Adrenal gland (tissue), 12 donors: ENCODE measurements around the gene FAT2. TPM values are rescaled to one million over a fixed set of nuclear protein-coding genes. Genes with fewer than 3 reads are reported as not detected.
"Not testable (repeated sequence)": the region's sequence is repeated elsewhere in the genome, so short reads cannot be mapped to it uniquely, and the experiment has no call there.

Source experiments
- DNase-seq, 7 donors: peaks; one replicate each; pipeline ENCODE4 v3.0.0-alpha.2; 2019 to 2020
- H3K27ac ChIP-seq, 5 donors: fragments of 200-600 bp; sonication (generic) in 4 of 5; 1 replicate in 3 of 5; 2 replicates in 2 of 5; pipeline versions ENCODE4 v1.5.1 to v1.8.0; 2016 to 2020; ENCODE audit warnings: mild to moderate bottlenecking in 1 of 5
- H3K27me3 ChIP-seq: fragments of 200-600 bp; 2 replicates; pipeline ENCODE4 v1.8.0; 2021
- H3K36me3 ChIP-seq, 2 donors: fragments of 200-600 bp; replicated peaks in 1 of 2; 1 replicate in 1 of 2; 2 replicates in 1 of 2; pipeline versions ENCODE4 v1.5.1 to v1.8.0; 2018 to 2022
- H3K4me1 ChIP-seq, 2 donors: fragments of 200-600 bp; replicated peaks in 1 of 2; 1 replicate in 1 of 2; 2 replicates in 1 of 2; pipeline versions ENCODE4 v1.5.1 to v1.8.0; 2018 to 2021
- H3K4me3 ChIP-seq, 4 donors: fragments of 200-600 bp; sonication (generic) in 3 of 4; one replicate each; pipeline ENCODE4 v1.5.1; 2016 to 2018
- H3K9me3 ChIP-seq, 3 donors: fragments of 200-600 bp; sonication (generic) in 1 of 3; replicated peaks in 1 of 3; 1 replicate in 2 of 3; 2 replicates in 1 of 3; pipeline versions ENCODE4 v1.5.1 to v1.8.0; 2016 to 2021
- POLR2A ChIP-seq, 2 donors: fragments of 450-650 bp; IDR thresholded peaks; one replicate each; pipeline ENCODE4 v1.6.1; 2017; ENCODE audit warnings: antibody characterized with exemption in 2 of 2, mild to moderate bottlenecking in 2 of 2, moderate library complexity in 1 of 2
- WGBS, 4 donors: extraction: QIAGEN DNeasy Blood & Tissue Kit in 2 of 4; methylation state at CpG; one replicate each; pipeline versions ENCODE4 v1.1.5 to v1.1.7; 2013 to 2017; 5-methylcytosine and 5-hydroxymethylcytosine counted together
- intact Hi-C, 2 donors: fragments of 100-400 bp; cut with DNase I; formaldehyde crosslinking; loops; one replicate each; pipeline versions ENCODE4 v1.14.1 to v1.15.0; 2022 to 2023
- polyA plus RNA-seq, 3 donors: library from polyadenylated mRNA; stranded (reverse); fragments of 200-250 nt in 2 of 3; fragments of 350-450 nt in 1 of 3; fragmentation: Illumina TruSeq in 1 of 3; extraction: RNeasy Lipid Tissue Mini Kit (QIAGEN cat#74804) in 1 of 3; gene quantifications; one replicate each; pipeline ENCODE4 v1.2.3, GENCODE V29; 2013 to 2014
- total RNA-seq, 9 donors: library from RNA; depleted of rRNA in 4 of 9; stranded (reverse); fragments of >200 nt in 4 of 9; fragments of 120-200 nt in 1 of 9; fragmentation: NEBNext Ultra II Directional in 1 of 9; extraction: Animal tissue kit (Norgen Biotek cat#: 25700) in 1 of 9; gene quantifications; one replicate each; pipeline versions ENCODE4 v1.1.0 to v1.2.4, GENCODE V29; 2013 to 2023
- TF ChIP-seq, protein P1 (sequence below), 6 experiments: fragments of 450-650 bp in 4 of 6; fragments of 200-600 bp in 2 of 6; sonication (generic) in 1 of 6; IDR thresholded peaks; 1 replicate in 5 of 6; 2 replicates in 1 of 6; pipeline versions ENCODE4 v1.5.1 to v1.8.0; 2016 to 2021; ENCODE audit warnings: antibody characterized with exemption in 6 of 6, mild to moderate bottlenecking in 2 of 6, moderate library complexity in 1 of 6
- donor health status: healthy with polysubstance abuse.
- donor health status: Bipolar disorder and iron deficiency.
- donor health status: DM: yes; HTN: yes; CAD: no.
- donor health status: DM: no; HTN: no; CAD: no.
- donor health status: DM: no; HTN: no; CAD: no.
- donor health status: DM: yes; HTN: yes; CAD: no.

FAT2 gene
- total and polyA plus RNA-seq, 12 donors: under 0.01 to 0.08 (median 0.03) TPM; not detected in 7

DNA sequence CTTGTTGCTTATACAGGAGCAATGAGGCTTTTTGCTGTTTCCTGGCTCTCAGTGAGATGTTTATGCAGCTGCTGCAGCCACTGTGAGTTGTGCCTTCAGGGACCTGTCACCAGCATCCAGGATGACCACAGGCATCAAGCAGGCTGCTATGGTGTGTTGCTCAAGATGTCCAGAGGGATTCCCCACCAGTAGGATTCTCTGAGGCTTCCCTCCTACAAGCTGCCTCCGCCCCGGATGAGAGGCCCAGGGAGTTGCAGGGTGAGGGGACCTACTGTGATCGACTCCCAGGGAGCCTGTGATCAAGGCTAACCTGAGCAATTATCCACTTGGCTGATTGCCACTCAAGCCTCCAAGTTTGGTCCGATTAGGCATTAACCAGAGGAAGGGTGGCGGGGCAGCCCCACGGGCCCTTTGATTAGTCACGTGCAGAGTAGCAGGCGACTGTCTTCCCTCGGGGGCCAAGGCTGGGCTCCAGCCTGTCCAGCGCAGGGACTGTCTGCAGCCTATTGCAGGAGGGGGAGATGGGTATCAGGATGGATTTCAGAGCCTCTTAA lies 1.8 kb upstream of the FAT2 start:
- no peaks in the 10 kb centered on the region for H3K4me1 ChIP-seq
- intact Hi-C loops: no loop called here
- DNase-seq: no peak
- no peaks in the 10 kb centered on the region for H3K27me3 ChIP-seq
- no peak overlapping the region for H3K4me3 ChIP-seq
- no peaks in the 10 kb centered on the region for H3K9me3 ChIP-seq
- TF ChIP-seq, protein P1, sequence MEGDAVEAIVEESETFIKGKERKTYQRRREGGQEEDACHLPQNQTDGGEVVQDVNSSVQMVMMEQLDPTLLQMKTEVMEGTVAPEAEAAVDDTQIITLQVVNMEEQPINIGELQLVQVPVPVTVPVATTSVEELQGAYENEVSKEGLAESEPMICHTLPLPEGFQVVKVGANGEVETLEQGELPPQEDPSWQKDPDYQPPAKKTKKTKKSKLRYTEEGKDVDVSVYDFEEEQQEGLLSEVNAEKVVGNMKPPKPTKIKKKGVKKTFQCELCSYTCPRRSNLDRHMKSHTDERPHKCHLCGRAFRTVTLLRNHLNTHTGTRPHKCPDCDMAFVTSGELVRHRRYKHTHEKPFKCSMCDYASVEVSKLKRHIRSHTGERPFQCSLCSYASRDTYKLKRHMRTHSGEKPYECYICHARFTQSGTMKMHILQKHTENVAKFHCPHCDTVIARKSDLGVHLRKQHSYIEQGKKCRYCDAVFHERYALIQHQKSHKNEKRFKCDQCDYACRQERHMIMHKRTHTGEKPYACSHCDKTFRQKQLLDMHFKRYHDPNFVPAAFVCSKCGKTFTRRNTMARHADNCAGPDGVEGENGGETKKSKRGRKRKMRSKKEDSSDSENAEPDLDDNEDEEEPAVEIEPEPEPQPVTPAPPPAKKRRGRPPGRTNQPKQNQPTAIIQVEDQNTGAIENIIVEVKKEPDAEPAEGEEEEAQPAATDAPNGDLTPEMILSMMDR (IDR thresholded peaks at IDR 0.05): no peak
- no peak for TF ChIP-seq POLR2A (IDR thresholded peaks at IDR 0.05)
- H3K36me3 ChIP-seq: no peaks in the 10 kb centered on the region
- 60 to 78% (median 72%) methylated on average over 1 to 10 of the region's 10 CpGs for WGBS, 4 donors
- no peak overlapping the region for H3K27ac ChIP-seq

DNA sequence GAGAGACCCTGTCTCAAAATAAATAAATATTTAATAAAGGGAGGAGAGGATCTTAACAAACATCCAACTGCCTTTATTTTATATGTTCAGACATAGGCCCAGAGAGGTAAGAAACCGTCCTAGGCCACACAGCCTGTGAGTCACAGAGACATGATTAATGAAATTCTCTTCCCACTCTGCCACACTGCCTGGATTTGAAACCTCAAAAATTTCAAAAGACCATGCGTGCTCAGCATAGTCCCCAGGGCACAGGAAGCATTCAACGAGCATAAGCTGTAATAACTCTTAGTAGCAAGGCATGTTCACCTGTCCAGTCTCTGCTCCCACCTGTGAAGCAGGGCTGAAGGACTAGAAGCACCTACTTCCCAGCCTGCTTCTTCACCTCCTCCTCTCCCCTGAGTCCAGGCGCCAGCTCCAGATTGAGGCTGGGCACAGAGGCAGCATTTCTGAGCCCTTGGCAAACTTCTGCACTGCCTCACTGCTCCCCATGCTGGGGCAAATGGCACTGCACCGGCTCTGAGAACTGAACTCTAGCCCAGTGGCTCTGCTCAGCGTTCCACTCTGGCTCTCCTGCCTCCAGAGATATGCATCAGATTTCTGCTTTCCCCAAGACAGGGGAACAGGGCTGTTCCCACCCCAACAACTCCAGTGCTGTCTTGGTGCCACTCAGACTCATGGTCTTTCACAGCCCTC lies 1.1 kb downstream of the FAT2 start:
- Histone ChIP-seq H3K27ac (no peak overlapping the region), H3K4me3 (no peak overlapping the region), H3K36me3 (no peaks in the 10 kb centered on the region), H3K4me1 (no peaks in the 10 kb centered on the region), H3K9me3 (no peaks in the 10 kb centered on the region), H3K27me3 (no peaks in the 10 kb centered on the region)
- DNase-seq: no peak
- TF ChIP-seq, protein P1 (IDR thresholded peaks at IDR 0.05): no peak
- TF ChIP-seq POLR2A (IDR thresholded peaks at IDR 0.05): no peak
- WGBS, 4 donors: 72 to 86% (median 79%) methylated on average over 2 to 6 of the region's 6 CpGs
- intact Hi-C loops: no loop called here

DNA sequence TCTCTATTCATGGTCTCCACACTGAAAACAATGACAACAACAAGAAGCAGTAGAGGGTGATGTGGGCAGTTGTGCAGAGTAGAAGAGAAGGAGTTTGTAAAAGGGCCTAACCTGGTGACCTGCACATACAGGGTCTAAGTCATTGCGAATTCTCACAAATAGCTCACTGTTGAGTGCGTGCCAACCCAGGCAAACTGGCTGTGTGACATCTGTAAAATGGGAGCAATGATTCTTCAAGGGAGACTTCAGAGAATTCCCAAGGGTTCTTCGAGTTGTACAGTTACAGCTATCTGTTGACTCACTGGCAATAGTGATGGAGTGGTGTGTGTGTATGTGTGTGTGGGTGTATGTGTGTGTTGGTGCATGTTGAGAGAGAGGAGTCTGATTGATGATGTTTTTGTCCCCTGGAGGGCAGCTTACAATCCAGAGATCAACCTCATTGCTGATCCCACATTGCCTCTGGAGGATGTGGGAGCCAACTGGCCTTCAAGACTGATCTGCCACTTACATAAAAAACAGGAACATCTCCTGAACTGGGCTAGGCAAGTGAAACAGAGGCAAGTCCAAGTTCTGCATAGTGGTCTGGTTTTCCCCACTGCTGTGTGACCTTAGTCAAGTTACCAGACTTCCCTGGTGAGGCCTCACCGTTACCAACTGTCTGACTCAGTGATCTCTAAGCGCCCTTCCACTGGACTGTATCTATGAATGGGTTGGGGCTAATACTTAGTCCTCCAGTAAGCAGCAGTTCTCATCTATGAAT lies 3.2 kb downstream of the FAT2 start:
- no peak for DNase-seq
- WGBS, 4 donors: 92 to 95% (median 94%) methylated on average over 5 of the region's 5 CpGs
- intact Hi-C loops: no loop called here

DNA sequence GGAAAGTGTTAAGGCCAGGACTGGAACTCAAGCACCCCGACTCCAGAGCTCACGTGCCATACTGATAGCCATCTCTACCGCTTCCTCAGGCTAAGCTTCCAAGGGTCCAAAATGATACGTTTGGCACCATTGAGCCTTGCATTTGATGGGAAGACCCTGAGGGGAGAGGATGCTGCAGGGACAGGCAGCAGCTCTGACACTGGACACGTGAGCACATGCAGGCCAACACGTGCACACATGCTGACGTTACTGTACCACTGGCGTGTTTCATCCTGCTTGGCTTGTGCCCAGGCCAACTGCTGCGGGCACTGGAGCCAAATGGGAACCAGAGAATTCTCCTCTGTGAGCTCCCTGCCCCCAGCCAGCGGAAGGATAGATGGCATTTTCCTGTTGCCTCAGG lies 5.2 kb downstream of the FAT2 start:
- Histone ChIP-seq H3K27ac (no peak overlapping the region), H3K4me1 (no peaks in the 10 kb centered on the region), H3K4me3 (no peak overlapping the region), H3K36me3 (no peaks in the 10 kb centered on the region), H3K9me3 (no peaks in the 10 kb centered on the region), H3K27me3 (no peaks in the 10 kb centered on the region)
- peak in 2 of 7 donors; percentile 26 to 75 for DNase-seq
- intact Hi-C loops: no loop called here
- no peak for TF ChIP-seq POLR2A (IDR thresholded peaks at IDR 0.05)
- TF ChIP-seq, protein P1 (IDR thresholded peaks at IDR 0.05): no peak
- WGBS, 4 donors: 78 to 100% (median 81%) methylated on average over 1 to 10 of the region's 10 CpGs

More for the DNA sequence above, 3.2 kb downstream of the FAT2 start:
- Histone ChIP-seq H3K27me3 (no peaks in the 10 kb centered on the region), H3K27ac (no peak overlapping the region), H3K9me3 (no peaks in the 10 kb centered on the region), H3K4me1 (no peaks in the 10 kb centered on the region), H3K4me3 (no peak overlapping the region), H3K36me3 (no peaks in the 10 kb centered on the region)
- TF ChIP-seq POLR2A (IDR thresholded peaks at IDR 0.05): no peak
- TF ChIP-seq, protein P1 (IDR thresholded peaks at IDR 0.05): no peak

DNA sequence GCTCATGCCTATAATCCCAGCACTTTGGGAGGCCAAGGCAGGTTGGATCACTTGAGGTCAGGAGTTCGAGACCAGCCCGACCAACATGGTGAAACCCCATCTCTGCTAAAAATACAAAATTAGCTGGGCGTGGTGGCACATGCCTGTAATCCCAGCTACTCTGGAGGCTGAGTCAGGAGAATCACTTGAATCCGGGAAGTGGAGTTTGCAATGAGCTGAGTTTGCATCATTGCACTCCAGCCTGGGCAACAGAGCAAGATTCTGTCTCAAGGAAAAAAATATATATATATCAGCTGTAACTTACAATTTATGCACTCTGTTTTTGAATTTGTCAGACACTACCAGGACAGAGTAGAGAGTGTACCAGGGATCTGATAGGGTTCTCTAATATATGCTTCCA lies 5.8 kb downstream of the FAT2 start:
- intact Hi-C loops, H3K9me3 ChIP-seq, H3K36me3 ChIP-seq, H3K27ac ChIP-seq, H3K4me3 ChIP-seq, H3K4me1 ChIP-seq, H3K27me3 ChIP-seq, DNase-seq: not testable (repeated sequence)
- WGBS, 4 donors: 53 to 67% (median 60%) methylated on average over 4 of the region's 4 CpGs
